ENCODE measurements around the gene ZC2HC1C. TPM values are rescaled to one million over a fixed set of nuclear protein-coding genes. Genes with fewer than 3 reads are reported as not detected.

ZC2HC1C gene
- total and polyA plus RNA-seq, 9 of the 15 experiments (the other 6 are each of a cell fraction or from before 2014, with no cell fraction given): 6.3 to 9.2 (median 7.7) TPM

- TF ChIP-seq GABPA (tag; conservative IDR thresholded peaks at IDR 0.05; ENCODE audit: low read depth): peak; percentile 73
- no peak for TF ChIP-seq MCM2 (IDR thresholded peaks at IDR 0.05; ENCODE audit: low read depth)
- no peak for TF ChIP-seq PTBP1 (IDR thresholded peaks at IDR 0.05; ENCODE audit: low read depth, low read length)
- no peak for TF ChIP-seq FOXA1 (IDR thresholded peaks at IDR 0.05; ENCODE audit: borderline replicate concordance)
- no peak for TF ChIP-seq SIN3A (IDR thresholded peaks at IDR 0.05; ENCODE audit: borderline replicate concordance in 2 of 2, control insufficient read depth in 1 of 2, low read depth in 2 of 2, low read length in 2 of 2)
- no peak for TF ChIP-seq ZNF780A (CRISPR knock-in tag; IDR thresholded peaks at IDR 0.05)
- TF ChIP-seq NCOA4 (IDR thresholded peaks at IDR 0.05; ENCODE audit: partially characterized antibody): no peak
- TF ChIP-seq FIP1L1 (IDR thresholded peaks at IDR 0.05; ENCODE audit: low read depth, low read length, poor library complexity, severe bottlenecking): no peak
- no peak for TF ChIP-seq DDX20 (tag; IDR thresholded peaks at IDR 0.05; ENCODE audit: low read depth)
- TF ChIP-seq BMI1 (IDR thresholded peaks at IDR 0.05; ENCODE audit: low read length): no peak
- TF ChIP-seq E2F3 (CRISPR knock-in tag; IDR thresholded peaks at IDR 0.05): peak; percentile 85
- TF ChIP-seq, protein P1, sequence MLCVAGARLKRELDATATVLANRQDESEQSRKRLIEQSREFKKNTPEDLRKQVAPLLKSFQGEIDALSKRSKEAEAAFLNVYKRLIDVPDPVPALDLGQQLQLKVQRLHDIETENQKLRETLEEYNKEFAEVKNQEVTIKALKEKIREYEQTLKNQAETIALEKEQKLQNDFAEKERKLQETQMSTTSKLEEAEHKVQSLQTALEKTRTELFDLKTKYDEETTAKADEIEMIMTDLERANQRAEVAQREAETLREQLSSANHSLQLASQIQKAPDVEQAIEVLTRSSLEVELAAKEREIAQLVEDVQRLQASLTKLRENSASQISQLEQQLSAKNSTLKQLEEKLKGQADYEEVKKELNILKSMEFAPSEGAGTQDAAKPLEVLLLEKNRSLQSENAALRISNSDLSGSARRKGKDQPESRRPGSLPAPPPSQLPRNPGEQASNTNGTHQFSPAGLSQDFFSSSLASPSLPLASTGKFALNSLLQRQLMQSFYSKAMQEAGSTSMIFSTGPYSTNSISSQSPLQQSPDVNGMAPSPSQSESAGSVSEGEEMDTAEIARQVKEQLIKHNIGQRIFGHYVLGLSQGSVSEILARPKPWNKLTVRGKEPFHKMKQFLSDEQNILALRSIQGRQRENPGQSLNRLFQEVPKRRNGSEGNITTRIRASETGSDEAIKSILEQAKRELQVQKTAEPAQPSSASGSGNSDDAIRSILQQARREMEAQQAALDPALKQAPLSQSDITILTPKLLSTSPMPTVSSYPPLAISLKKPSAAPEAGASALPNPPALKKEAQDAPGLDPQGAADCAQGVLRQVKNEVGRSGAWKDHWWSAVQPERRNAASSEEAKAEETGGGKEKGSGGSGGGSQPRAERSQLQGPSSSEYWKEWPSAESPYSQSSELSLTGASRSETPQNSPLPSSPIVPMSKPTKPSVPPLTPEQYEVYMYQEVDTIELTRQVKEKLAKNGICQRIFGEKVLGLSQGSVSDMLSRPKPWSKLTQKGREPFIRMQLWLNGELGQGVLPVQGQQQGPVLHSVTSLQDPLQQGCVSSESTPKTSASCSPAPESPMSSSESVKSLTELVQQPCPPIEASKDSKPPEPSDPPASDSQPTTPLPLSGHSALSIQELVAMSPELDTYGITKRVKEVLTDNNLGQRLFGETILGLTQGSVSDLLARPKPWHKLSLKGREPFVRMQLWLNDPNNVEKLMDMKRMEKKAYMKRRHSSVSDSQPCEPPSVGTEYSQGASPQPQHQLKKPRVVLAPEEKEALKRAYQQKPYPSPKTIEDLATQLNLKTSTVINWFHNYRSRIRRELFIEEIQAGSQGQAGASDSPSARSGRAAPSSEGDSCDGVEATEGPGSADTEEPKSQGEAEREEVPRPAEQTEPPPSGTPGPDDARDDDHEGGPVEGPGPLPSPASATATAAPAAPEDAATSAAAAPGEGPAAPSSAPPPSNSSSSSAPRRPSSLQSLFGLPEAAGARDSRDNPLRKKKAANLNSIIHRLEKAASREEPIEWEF (CRISPR knock-in tag; IDR thresholded peaks at IDR 0.05): no peak
- TF ChIP-seq ARID1B (IDR thresholded peaks at IDR 0.05): no peak
- no peak for TF ChIP-seq ZNF212 (CRISPR knock-in tag; IDR thresholded peaks at IDR 0.05)
- TF ChIP-seq ZNF639 (CRISPR knock-in tag; conservative IDR thresholded peaks at IDR 0.05 in 1 of 2, IDR thresholded peaks at IDR 0.05 in 1 of 2): peak in 1 of 2 experiments; percentile 19; a peak in 1 of 4 replicates
- no peak for TF ChIP-seq ZNF584 (CRISPR knock-in tag; IDR thresholded peaks at IDR 0.05; ENCODE audit: low read depth)
- TF ChIP-seq MCM5 (IDR thresholded peaks at IDR 0.05; ENCODE audit: low read depth): no peak
- peak; percentile 86; the same call in 1 of the 2 replicates for TF ChIP-seq RB1 (IDR thresholded peaks at IDR 0.05; ENCODE audit: low read depth)
- no peak for TF ChIP-seq HDAC6 (IDR thresholded peaks at IDR 0.05; ENCODE audit: low read depth, low read length)
- TF ChIP-seq ADNP (tag; IDR thresholded peaks at IDR 0.05): no peak
- no peak for TF ChIP-seq SMARCC2 (IDR thresholded peaks at IDR 0.05; ENCODE audit: low read depth)
- TF ChIP-seq U2AF1 (optimal IDR thresholded peaks at IDR 0.05; ENCODE audit: low read depth, low read length): no peak
- TF ChIP-seq EZH2 (IDR thresholded peaks at IDR 0.05; ENCODE audit: borderline replicate concordance, low read depth, low read length): no peak
Observed at GRCh38 chr14:75069121-75069810, at the start of gene ZC2HC1C (continued).

Data from K562 (cell line).